Measurements from ENCODE around the gene AMMECR1. TPM values are rescaled to one million over a fixed set of nuclear protein-coding genes. Genes with fewer than 3 reads are reported as not detected.

Gene AMMECR1
- polyA plus RNA-seq = 1.3 and 4.5 TPM in 2 replicates

DNA sequence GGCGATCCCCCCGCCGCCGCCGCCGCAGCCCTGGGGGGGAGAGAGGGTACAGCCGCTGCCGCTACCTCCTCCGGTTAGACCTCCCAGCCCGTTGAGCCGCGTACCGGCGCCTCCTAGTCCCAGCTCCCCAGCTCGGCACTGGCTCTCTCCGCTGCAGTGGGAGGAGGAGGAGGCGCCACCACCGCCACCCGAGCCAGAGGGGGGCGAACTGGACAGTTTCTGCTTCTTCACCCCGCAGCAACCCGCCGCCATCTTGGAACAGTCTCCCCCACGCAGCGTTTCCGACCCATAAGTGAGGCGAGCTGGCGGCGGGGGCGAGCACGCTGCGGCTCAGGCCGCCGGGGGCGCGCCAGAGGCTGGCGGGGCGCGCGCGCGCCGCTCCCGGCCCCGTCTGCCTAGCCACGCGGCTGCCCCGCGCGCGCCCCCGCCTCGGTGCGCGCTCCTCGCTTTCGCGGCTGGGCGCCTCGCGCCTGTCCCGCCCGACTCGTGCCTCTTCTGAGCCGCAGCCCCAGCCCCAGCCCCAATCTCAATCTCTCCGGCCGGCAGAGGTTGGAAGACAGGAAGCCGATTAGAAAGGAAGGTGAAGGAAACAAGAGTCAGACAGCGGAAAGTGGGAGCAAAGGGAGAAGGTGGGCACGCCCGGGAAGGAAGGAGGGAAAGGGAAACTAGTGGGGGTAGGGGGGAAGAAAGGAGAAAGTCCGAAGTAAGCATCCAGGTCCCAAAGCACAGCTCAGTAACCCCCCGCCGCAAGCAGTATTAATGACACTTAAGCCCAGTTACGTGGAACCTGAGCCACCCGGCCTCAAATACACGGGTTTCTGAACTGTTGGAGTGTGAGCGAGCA, at the start of gene AMMECR1:
AMMECR1 (minus strand) TSS at position 266 of the 844 bp plus-strand sequence; CDS start at position 252, 14 bp downstream.

DNA sequence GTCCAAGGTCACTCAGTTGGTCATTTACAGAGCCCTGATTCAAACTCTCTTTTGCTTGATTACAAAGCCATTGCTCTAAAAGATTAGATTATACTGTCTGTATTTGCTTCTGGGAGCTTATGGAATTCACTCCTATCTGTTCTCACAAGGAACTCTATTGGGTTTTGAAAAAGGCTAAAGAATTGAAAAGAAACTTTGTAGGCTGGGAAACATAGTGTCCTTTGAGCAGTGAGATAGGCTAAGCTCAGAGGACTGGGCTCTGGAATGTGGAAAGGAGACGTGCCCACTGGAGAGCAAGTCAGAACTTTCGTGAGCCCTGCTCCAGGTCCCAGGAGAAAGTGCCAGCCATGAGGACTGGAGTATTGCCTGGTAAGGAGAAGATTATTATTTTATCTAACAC, 40.7 kb upstream of the AMMECR1 start, which contains the start of gene RTL9:
RTL9 (plus strand) TSS at position 301 of the 400 bp plus-strand sequence. CDS start 91,770 bp downstream, outside the sequence.

Other genes starting within 250 kb of the AMMECR1 start
- gene RTL9, start 40.8 kb upstream of the AMMECR1 start, polyA plus RNA-seq = 2.9 TPM in 1 of 2 replicates, not detected in the other